GM10266 (cell line): Measurements from ENCODE around the gene SIGMAR1.
A peak's percentile ranks its signal among the peaks of the same experiment; 100 is the strongest.

Experiments used
- DNase-seq: peaks from one replicate; pipeline ENCODE4 v3.0.0; 2012; ENCODE audit errors: extremely low spot score
- CTCF ChIP-seq: IDR thresholded peaks from 2 replicates; pipeline ENCODE4 v1.5.1; 2012; ENCODE audit warnings: mild to moderate bottlenecking, low read depth; ENCODE audit not compliant: control insufficient read depth, insufficient read depth; ENCODE audit errors: missing control alignments

The SIGMAR1 gene

GRCh38 chr9:34675048-34675714 is 37.6 kb upstream of the SIGMAR1 start:
- DNase-seq, result peak; percentile 74
- TF ChIP-seq CTCF, result peak; percentile 83

- no peak for TF ChIP-seq CTCF
- no peak for DNase-seq
These were observed 36.9 kb upstream of the SIGMAR1 start for GRCh38 chr9:34674440-34674839.

- no peak for TF ChIP-seq CTCF
- no peak for DNase-seq
These were observed 33.7 kb upstream of the SIGMAR1 start for GRCh38 chr9:34671307-34671706.

- DNase-seq, result no peak
- no peak for TF ChIP-seq CTCF
These were observed 32.4 kb upstream of the SIGMAR1 start for GRCh38 chr9:34669809-34670562.

GRCh38 chr9:34665381-34666250 is 28.0 kb upstream of the SIGMAR1 start:
- DNase-seq, result peak; percentile 88
- TF ChIP-seq CTCF, result no peak

GRCh38 chr9:34665067-34665380 is 27.4 kb upstream of the SIGMAR1 start:
- no peak for DNase-seq
- TF ChIP-seq CTCF, result no peak
